Measurements from ENCODE around the gene CABP1.

CABP1 gene

DNA sequence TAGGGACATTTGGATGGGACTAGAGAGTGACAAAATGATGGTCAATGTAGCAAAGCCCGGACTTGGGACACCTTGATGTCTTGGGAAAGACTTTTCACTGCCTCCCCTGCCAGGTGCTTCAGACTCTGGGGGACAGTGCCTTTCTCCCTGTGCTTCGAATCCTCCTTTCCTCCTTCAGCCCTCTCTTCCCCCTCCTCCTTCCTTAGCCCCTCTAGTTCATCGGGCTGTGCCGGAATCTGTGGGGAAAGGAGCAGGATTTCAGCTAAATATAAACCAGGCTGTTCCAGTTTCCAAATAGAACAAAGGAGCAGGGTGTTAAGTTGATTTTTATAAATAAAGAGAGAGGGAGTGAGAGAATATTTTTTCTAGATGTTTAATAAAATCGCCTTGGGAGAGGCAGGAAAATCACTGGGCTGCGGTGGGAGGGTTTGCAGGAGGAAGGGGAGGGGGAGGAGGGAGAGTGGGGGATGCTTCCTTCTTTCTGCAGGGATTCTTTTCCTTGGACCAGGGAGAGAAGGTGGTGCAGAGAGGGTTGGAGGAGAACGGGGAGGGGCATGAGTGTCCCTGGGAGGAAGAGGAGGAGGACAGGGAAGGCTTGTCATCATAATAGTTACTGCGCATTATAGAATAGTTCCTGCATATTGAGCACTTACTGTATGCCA lies 21.3 kb upstream of the CABP1 start:
- TF ChIP-seq, protein P1, sequence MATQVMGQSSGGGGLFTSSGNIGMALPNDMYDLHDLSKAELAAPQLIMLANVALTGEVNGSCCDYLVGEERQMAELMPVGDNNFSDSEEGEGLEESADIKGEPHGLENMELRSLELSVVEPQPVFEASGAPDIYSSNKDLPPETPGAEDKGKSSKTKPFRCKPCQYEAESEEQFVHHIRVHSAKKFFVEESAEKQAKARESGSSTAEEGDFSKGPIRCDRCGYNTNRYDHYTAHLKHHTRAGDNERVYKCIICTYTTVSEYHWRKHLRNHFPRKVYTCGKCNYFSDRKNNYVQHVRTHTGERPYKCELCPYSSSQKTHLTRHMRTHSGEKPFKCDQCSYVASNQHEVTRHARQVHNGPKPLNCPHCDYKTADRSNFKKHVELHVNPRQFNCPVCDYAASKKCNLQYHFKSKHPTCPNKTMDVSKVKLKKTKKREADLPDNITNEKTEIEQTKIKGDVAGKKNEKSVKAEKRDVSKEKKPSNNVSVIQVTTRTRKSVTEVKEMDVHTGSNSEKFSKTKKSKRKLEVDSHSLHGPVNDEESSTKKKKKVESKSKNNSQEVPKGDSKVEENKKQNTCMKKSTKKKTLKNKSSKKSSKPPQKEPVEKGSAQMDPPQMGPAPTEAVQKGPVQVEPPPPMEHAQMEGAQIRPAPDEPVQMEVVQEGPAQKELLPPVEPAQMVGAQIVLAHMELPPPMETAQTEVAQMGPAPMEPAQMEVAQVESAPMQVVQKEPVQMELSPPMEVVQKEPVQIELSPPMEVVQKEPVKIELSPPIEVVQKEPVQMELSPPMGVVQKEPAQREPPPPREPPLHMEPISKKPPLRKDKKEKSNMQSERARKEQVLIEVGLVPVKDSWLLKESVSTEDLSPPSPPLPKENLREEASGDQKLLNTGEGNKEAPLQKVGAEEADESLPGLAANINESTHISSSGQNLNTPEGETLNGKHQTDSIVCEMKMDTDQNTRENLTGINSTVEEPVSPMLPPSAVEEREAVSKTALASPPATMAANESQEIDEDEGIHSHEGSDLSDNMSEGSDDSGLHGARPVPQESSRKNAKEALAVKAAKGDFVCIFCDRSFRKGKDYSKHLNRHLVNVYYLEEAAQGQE (IDR thresholded peaks at IDR 0.05; ENCODE audit: insufficient read depth in 1 of 2, low read depth in 2 of 2, low read length in 2 of 2): no peak
- no peak for TF ChIP-seq SIN3A (IDR thresholded peaks at IDR 0.05; ENCODE audit: borderline replicate concordance, insufficient read depth, low read length)
- TF ChIP-seq POLR2AphosphoS5 (IDR thresholded peaks at IDR 0.05; ENCODE audit: low read depth, low read length): no peak
- no peak for TF ChIP-seq TAF1 (IDR thresholded peaks at IDR 0.05; ENCODE audit: borderline replicate concordance, insufficient read depth, low read length)
- TF ChIP-seq FOXP2 (optimal IDR thresholded peaks at IDR 0.05; ENCODE audit: borderline replicate concordance, extremely low read depth, extremely low read length, insufficient read depth): no peak

DNA sequence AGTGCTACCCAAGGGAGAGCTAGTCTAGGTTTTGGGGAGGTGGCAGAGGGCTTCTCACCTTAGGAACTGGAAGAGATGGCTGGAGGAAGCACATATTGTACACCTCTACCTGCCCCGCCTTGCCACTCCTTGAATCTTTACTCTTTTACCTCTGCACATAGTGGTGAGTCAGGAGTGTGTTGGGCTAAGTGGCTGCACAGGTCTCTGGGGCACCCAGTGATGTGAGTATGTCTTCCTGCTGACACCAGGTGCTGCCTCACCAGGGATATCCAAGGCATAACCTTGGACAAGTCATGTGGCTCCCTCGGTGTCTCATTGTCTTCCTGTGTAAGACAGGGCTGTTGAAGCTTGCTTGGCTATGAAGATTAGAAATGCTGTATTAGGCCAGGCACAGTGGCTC lies 19.8 kb upstream of the CABP1 start:
- TF ChIP-seq, protein P1 (IDR thresholded peaks at IDR 0.05; ENCODE audit: insufficient read depth in 1 of 2, low read depth in 2 of 2, low read length in 2 of 2): no peak
- TF ChIP-seq TAF1 (IDR thresholded peaks at IDR 0.05; ENCODE audit: borderline replicate concordance, insufficient read depth, low read length): no peak
- no peak for TF ChIP-seq FOXP2 (optimal IDR thresholded peaks at IDR 0.05; ENCODE audit: borderline replicate concordance, extremely low read depth, extremely low read length, insufficient read depth)
- TF ChIP-seq POLR2AphosphoS5 (IDR thresholded peaks at IDR 0.05; ENCODE audit: low read depth, low read length): no peak

DNA sequence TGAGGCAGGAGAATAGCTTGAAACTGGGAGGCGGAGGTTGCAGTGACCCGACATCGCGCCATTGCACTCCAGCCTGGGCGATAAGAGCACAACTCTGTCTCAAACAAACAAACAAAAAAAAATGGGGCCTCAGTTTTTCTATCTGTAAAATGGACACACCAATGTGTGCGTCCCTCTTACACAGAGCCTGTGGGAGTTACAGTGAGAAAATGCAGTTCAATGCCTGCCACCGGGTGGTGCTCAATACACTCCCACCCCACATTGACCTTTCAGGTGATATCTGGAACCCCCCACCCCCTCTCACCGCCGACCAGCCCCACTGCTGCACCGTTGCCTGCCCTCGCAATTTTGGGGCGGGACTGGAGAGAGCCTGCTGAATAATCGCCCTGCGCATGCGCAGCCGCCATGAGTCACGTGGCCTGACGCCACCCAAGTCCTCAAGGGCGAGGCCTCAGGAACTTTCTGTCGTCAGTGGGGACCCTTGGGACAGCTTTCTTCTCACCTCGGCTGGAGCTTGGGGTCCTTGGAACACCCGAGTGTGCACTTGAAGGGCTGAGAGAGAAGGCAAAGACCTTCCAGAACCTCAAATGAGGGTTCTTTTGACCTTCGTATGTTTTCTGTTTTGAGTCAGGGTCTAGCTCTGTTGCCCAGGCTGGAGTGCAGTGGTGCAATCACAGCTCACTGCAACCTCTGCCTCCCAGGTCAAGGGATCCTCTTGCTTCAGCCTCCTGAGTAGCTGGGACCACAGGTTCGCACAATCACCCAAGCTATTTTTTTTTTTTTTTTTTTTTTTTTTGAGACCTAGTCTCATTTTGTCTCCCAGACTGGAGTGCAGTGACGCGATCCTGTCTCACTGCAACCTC lies 14.6 kb upstream of the CABP1 start:
- no peak for TF ChIP-seq FOXP2 (optimal IDR thresholded peaks at IDR 0.05; ENCODE audit: borderline replicate concordance, extremely low read depth, extremely low read length, insufficient read depth)
- TF ChIP-seq SIN3A (IDR thresholded peaks at IDR 0.05; ENCODE audit: borderline replicate concordance, insufficient read depth, low read length): no peak
- no peak for TF ChIP-seq POLR2AphosphoS5 (IDR thresholded peaks at IDR 0.05; ENCODE audit: low read depth, low read length)
- no peak for TF ChIP-seq TAF1 (IDR thresholded peaks at IDR 0.05; ENCODE audit: borderline replicate concordance, insufficient read depth, low read length)
- TF ChIP-seq, protein P1 (IDR thresholded peaks at IDR 0.05; ENCODE audit: insufficient read depth in 1 of 2, low read depth in 2 of 2, low read length in 2 of 2): no peak

DNA sequence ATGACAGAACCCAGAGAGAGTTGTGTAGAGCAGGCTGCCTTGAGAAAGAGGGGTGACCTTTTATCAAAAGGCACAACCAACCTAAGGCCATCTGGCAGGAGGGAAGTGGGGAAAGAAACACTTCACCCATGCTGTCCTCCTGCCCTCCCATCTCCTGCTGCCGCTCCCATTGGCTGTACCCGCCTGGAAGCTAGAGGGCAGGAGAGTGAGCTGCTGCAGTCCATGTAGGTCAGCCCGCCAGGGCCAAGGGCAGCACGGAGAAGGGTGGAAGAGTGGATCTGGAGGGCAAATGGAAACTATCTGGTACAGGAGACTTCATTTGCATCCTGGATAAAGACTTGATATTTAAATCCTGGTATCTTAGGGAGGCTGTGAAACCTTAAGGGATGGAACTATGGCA lies 11.5 kb upstream of the CABP1 start:
- TF ChIP-seq, protein P1 (IDR thresholded peaks at IDR 0.05; ENCODE audit: insufficient read depth in 1 of 2, low read depth in 2 of 2, low read length in 2 of 2): no peak
- TF ChIP-seq POLR2AphosphoS5 (IDR thresholded peaks at IDR 0.05; ENCODE audit: low read depth, low read length) (no peak), SIN3A (IDR thresholded peaks at IDR 0.05; ENCODE audit: borderline replicate concordance, insufficient read depth, low read length) (no peak), FOXP2 (optimal IDR thresholded peaks at IDR 0.05; ENCODE audit: borderline replicate concordance, extremely low read depth, extremely low read length, insufficient read depth) (no peak), TAF1 (IDR thresholded peaks at IDR 0.05; ENCODE audit: borderline replicate concordance, insufficient read depth, low read length) (no peak)

All from PFSK-1 (cell line).